Panc1 (cell line): ENCODE measurements around the gene ISM1. TPM values are rescaled to one million over a fixed set of nuclear protein-coding genes. Genes with fewer than 3 reads are reported as not detected.

Source experiments
- ATAC-seq: fragments of 200-7000 bp; cut with Tn5 transposase; 2 replicates; pipeline ENCODE4 v1.9.1; 2020; ENCODE audit warnings: mild to moderate bottlenecking, moderate library complexity
- BruUV-seq: library from RNA; stranded (reverse); fragments of 400-500 nt; replicated peaks from 2 replicates; lab custom pipeline; 2021; lab: Mats Ljungman, UMichigan
- CTCF ChIA-PET: fragments of 300-600 bp; sonication (Branson Sonifier 250); formaldehyde crosslinking; loops from one replicate; lab custom pipeline; 2022; ENCODE audit warnings: antibody characterized with exemption; lab: Charles Lee
- POLR2A ChIA-PET: fragments of 300-600 bp; sonication (Branson Sonifier 250); formaldehyde crosslinking; loops from one replicate; lab custom pipeline; 2022; ENCODE audit warnings: antibody characterized with exemption; lab: Charles Lee
- DNase-seq: peaks from one replicate; pipeline ENCODE4 v3.0.0-alpha.2; 2010; ENCODE audit warnings: low read depth, low spot score
- H3K27ac ChIP-seq: 2 replicates; pipeline ENCODE4 v1.5.1; 2011; ENCODE audit warnings: mild to moderate bottlenecking, low read length, inconsistent platforms
- H3K27me3 ChIP-seq: fragments of 200-500 bp; sonication (Bioruptor generic); 2 replicates; pipeline ENCODE4 v1.6.0; 2014; ENCODE audit warnings: low read length, inconsistent platforms; ENCODE audit not compliant: control insufficient read depth, insufficient read depth
- H3K36me3 ChIP-seq: fragments of 200-500 bp; sonication (Bioruptor generic); 2 replicates; pipeline ENCODE4 v1.5.1; 2014; ENCODE audit warnings: inconsistent platforms, mild to moderate bottlenecking, low read length, moderate library complexity; ENCODE audit not compliant: control insufficient read depth, insufficient read depth
- H3K4me1 ChIP-seq: 2 replicates; pipeline ENCODE4 v1.5.1; 2011; ENCODE audit warnings: inconsistent platforms, mild to moderate bottlenecking, low read length, moderate library complexity; ENCODE audit not compliant: control insufficient read depth, insufficient read depth
- H3K4me3 ChIP-seq, 2 experiments: 2 replicates each; pipeline ENCODE4 v1.5.1; 2011 to 2012; ENCODE audit warnings: low read depth in 2 of 2, low read length in 2 of 2, mild to moderate bottlenecking in 2 of 2, inconsistent platforms in 1 of 2, moderate library complexity in 1 of 2
- H3K9me3 ChIP-seq: fragments of 200-500 bp; sonication (Bioruptor generic); 2 replicates; pipeline ENCODE4 v1.5.1; 2014; ENCODE audit warnings: low read depth, mild to moderate bottlenecking, inconsistent platforms, low read length, moderate library complexity; ENCODE audit not compliant: control insufficient read depth, insufficient read depth
- CTCF ChIP-seq: fragments of 450-650 bp; IDR thresholded peaks from 2 replicates; pipeline ENCODE4 v1.5.1; 2017; ENCODE audit warnings: mild to moderate bottlenecking
- POLR2AphosphoS5 ChIP-seq: IDR thresholded peaks from 2 replicates; pipeline ENCODE4 v1.6.1; 2012; ENCODE audit warnings: mild to moderate bottlenecking, low read depth, low read length, moderate library complexity
- REST ChIP-seq, 2 experiments: IDR thresholded peaks; 2 replicates each; pipeline ENCODE4 v1.6.1; 2011 to 2012; ENCODE audit warnings: low read depth in 2 of 2, control low read depth in 1 of 2, low read length in 1 of 2, mild to moderate bottlenecking in 1 of 2, moderate library complexity in 1 of 2; ENCODE audit not compliant: insufficient read depth in 1 of 2
- SIN3A ChIP-seq: IDR thresholded peaks from 2 replicates; pipeline ENCODE4 v1.6.1; 2012; ENCODE audit warnings: low read depth, mild to moderate bottlenecking, low read length, moderate library complexity, borderline replicate concordance; ENCODE audit not compliant: insufficient read depth
- TCF7L2 ChIP-seq: IDR thresholded peaks from 2 replicates; pipeline ENCODE4 v1.6.1; 2011; ENCODE audit warnings: mild to moderate bottlenecking, low read depth, low read length, inconsistent platforms
- in situ Hi-C: cut with HindIII; loops from 2 replicates; pipeline ENCODE4 v1.10.0; 2016; ENCODE audit warnings: low sequenced_read_pairs, low pct_unique_long_range_greater_than_20kb
- intact Hi-C: fragments of 100-400 bp; cut with micrococcal nuclease; formaldehyde crosslinking; loops from one replicate; pipeline ENCODE4 v1.10.0; 2022; ENCODE audit not compliant: unreplicated experiment
- total RNA-seq: library from RNA; stranded (reverse); gene quantifications from one replicate; pipeline ENCODE4 v1.2.1, GENCODE V29; 2021; ENCODE audit not compliant: unreplicated experiment

Gene ISM1
- total RNA-seq, 1 experiment from 2014 or later: not detected

- CTCF ChIA-PET: no interaction called here
- H3K4me1 ChIP-seq: no peaks in the 10 kb centered on the region
- POLR2A ChIA-PET: no interaction called here
- H3K9me3 ChIP-seq: no peaks in the 10 kb centered on the region
- H3K36me3 ChIP-seq: no peaks in the 10 kb centered on the region
- TF ChIP-seq REST (IDR thresholded peaks at IDR 0.05; ENCODE audit: insufficient read depth in 1 of 2, low read depth in 2 of 2, low read length in 1 of 2) (no peak), TCF7L2 (no peak), SIN3A (no peak), CTCF (no peak), POLR2AphosphoS5 (no peak)
- no TSS peak for BruUV-seq
- DNase-seq (no peak), ATAC-seq (no peak)
- H3K4me3 ChIP-seq: no peak overlapping the region
- H3K27ac ChIP-seq: no peak overlapping the region
- intact Hi-C loops (loop anchor here (10.0 kb wide), 1 partner anchor 154 kb away; no protein-coding TSS in a partner anchor), in situ Hi-C loops (no loop called here)
- H3K27me3 ChIP-seq: no peaks in the 10 kb centered on the region
Observed at GRCh38 chr20:13268953-13269352, 47.9 kb downstream of the ISM1 start.

- ATAC-seq (no peak), DNase-seq (no peak)
- BruUV-seq: no TSS peak
- H3K4me3 ChIP-seq: no peak overlapping the region
- ChIA-PET POLR2A (no interaction called here), CTCF (no interaction called here)
- intact Hi-C loops (no loop called here), in situ Hi-C loops (no loop called here)
- no peak for TF ChIP-seq TCF7L2
- TF ChIP-seq POLR2AphosphoS5: no peak
- no peak overlapping the region for H3K27ac ChIP-seq
- H3K27me3 ChIP-seq: no peaks in the 10 kb centered on the region; the same call in 1 of the 2 replicates
- H3K36me3 ChIP-seq: no peaks in the 10 kb centered on the region
- no peaks in the 10 kb centered on the region for H3K9me3 ChIP-seq
- H3K4me1 ChIP-seq: no peaks in the 10 kb centered on the region
Observed at GRCh38 chr20:13270211-13270610, 49.1 kb downstream of the ISM1 start.

- Histone ChIP-seq H3K36me3 (no peaks in the 10 kb centered on the region), H3K9me3 (no peaks in the 10 kb centered on the region), H3K4me3 (no peak overlapping the region), H3K27ac (no peak overlapping the region), H3K4me1 (no peaks in the 10 kb centered on the region), H3K27me3 (no peaks in the 10 kb centered on the region; the same call in 1 of the 2 replicates)
- intact Hi-C loops: no loop called here
- DNase-seq (no peak), ATAC-seq (no peak)
- BruUV-seq: no TSS peak
- TF ChIP-seq CTCF (no peak), TCF7L2 (no peak), REST (IDR thresholded peaks at IDR 0.05; ENCODE audit: insufficient read depth in 1 of 2, low read depth in 2 of 2, low read length in 1 of 2) (no peak), SIN3A (no peak), POLR2AphosphoS5 (no peak)
- POLR2A ChIA-PET: no interaction called here
- CTCF ChIA-PET: no interaction called here
- in situ Hi-C loops: no loop called here
Observed at GRCh38 chr20:13271098-13271497, 50.0 kb downstream of the ISM1 start.
